ENCODE data around the gene PLEKHG4B. TPM values are rescaled to one million over a fixed set of nuclear protein-coding genes. Genes with fewer than 3 reads are reported as not detected.

PLEKHG4B gene
- total RNA-seq, 1 donor from 2014 or later = 22.0 TPM

DNA sequence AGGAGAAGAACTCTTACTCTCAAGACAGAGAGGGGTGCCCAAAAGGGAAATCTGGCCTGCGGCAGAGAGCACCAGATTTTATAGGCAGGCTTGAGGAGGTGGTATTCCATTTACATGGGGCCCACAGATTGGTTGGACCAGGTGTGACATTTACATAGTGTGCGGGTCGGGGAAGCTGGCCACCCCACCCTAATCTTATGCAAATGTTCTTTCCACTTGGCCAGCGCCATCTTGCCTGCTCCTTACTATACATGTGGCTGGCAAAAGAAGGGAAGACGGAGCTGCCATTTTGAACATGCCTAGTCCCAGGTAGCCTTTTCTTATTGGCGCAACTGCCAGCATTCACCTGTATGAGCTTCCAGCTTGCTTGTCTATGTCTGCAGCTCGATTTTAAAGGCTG is 34.8 kb downstream of the PLEKHG4B start:
- Mint-ChIP-seq H3K4me3 (no peak overlapping the region), H3K27ac (ENCODE audit: unreplicated experiment) (no peak overlapping the region), H3K9me3 (peaks cover 15% of the 10 kb centered on the region), H3K27me3 (ENCODE audit: low read depth) (no peaks in the 10 kb centered on the region), H3K36me3 (ENCODE audit: low read depth) (peaks cover 60% of the 10 kb centered on the region), H3K4me1 (peaks cover 15% of the 10 kb centered on the region)
- TF ChIP-seq, protein P1, sequence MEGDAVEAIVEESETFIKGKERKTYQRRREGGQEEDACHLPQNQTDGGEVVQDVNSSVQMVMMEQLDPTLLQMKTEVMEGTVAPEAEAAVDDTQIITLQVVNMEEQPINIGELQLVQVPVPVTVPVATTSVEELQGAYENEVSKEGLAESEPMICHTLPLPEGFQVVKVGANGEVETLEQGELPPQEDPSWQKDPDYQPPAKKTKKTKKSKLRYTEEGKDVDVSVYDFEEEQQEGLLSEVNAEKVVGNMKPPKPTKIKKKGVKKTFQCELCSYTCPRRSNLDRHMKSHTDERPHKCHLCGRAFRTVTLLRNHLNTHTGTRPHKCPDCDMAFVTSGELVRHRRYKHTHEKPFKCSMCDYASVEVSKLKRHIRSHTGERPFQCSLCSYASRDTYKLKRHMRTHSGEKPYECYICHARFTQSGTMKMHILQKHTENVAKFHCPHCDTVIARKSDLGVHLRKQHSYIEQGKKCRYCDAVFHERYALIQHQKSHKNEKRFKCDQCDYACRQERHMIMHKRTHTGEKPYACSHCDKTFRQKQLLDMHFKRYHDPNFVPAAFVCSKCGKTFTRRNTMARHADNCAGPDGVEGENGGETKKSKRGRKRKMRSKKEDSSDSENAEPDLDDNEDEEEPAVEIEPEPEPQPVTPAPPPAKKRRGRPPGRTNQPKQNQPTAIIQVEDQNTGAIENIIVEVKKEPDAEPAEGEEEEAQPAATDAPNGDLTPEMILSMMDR (conservative IDR thresholded peaks at IDR 0.05) = no peak
- DNase-seq (ENCODE audit: low read depth, low spot score) = no peak

DNA sequence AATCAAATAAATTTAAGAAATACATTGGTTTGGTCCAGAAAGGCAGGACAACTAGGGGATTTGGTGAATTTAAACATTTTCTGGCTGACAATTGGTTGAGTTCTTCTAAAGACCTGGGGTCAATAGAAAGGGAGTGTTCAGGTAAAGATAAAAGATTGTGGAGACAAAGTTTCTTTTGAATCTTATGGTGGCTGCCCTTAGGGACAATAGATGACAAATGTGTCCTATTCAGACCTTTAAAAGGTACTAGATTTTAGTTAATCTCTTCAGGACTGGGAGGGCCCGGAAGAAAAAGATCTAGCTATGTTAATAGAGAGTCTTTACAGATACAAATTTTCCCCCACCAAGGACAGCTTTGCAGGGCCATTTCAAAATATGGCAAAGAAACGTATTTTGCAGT is 35.9 kb downstream of the PLEKHG4B start:
- Mint-ChIP-seq H3K27ac (ENCODE audit: unreplicated experiment) (no peak overlapping the region), H3K9me3 (peaks cover 13% of the 10 kb centered on the region), H3K36me3 (ENCODE audit: low read depth) (peaks cover 61% of the 10 kb centered on the region), H3K27me3 (ENCODE audit: low read depth) (no peaks in the 10 kb centered on the region), H3K4me3 (no peak overlapping the region), H3K4me1 (peaks cover 15% of the 10 kb centered on the region)
- TF ChIP-seq, protein P1 (conservative IDR thresholded peaks at IDR 0.05) = no peak
- DNase-seq (ENCODE audit: low read depth, low spot score) = no peak

DNA sequence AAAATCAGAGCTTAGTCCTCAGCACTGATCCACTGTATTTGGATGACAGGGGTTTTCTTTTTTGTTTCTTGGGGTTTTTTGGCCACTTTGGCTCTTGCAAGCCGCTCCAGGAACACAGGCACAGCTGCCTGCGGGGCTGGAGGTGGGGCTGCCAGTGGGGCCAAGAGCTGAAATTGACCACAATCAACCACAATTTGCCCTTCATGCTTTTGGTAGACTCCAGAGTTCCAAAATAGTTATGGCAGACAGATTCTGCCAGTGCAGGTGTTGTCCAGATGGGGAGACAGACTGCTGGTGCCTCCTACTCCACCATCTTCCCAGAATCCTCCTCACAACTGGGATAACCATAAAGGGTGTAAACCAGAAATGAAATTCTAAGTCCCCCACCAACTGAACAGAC is 36.5 kb downstream of the PLEKHG4B start:
- Mint-ChIP-seq H3K27me3 (ENCODE audit: low read depth) (no peaks in the 10 kb centered on the region), H3K4me3 (no peak overlapping the region), H3K27ac (ENCODE audit: unreplicated experiment) (no peak overlapping the region), H3K4me1 (peaks cover 15% of the 10 kb centered on the region), H3K9me3 (peaks cover 13% of the 10 kb centered on the region), H3K36me3 (ENCODE audit: low read depth) (peaks cover 61% of the 10 kb centered on the region)
- TF ChIP-seq, protein P1 (conservative IDR thresholded peaks at IDR 0.05) = no peak
- DNase-seq (ENCODE audit: low read depth, low spot score) = no peak

DNA sequence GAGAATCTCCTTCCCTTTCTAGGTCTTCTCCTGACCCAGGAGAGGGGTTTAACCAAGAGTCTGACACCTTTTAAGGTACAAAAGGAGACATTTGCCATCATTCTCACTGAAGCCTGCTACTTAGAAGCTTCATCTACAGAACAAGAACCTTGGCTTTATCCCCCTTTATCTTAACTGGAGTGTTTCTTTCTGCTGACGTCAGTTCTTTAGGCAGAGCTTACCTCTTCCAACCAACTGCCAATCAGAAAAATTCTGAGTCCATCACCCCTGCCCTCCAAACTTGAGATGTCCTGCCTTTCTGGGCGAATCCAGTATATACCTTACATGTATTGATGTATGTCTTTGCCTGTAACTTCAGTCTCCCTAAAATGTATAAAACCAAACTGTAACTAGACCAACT is 37.2 kb downstream of the PLEKHG4B start:
- Mint-ChIP-seq H3K27me3 (ENCODE audit: low read depth) (no peaks in the 10 kb centered on the region), H3K4me3 (no peak overlapping the region), H3K9me3 (peaks cover 9% of the 10 kb centered on the region), H3K4me1 (peaks cover 15% of the 10 kb centered on the region), H3K27ac (ENCODE audit: unreplicated experiment) (no peak overlapping the region), H3K36me3 (ENCODE audit: low read depth) (peaks cover 54% of the 10 kb centered on the region)
- DNase-seq (ENCODE audit: low read depth, low spot score) = no peak
- TF ChIP-seq, protein P1 (conservative IDR thresholded peaks at IDR 0.05) = no peak

- peaks cover 15% of the 10 kb centered on the region for H3K4me1 Mint-ChIP-seq
- no peak overlapping the region for H3K27ac Mint-ChIP-seq (ENCODE audit: unreplicated experiment)
- peaks cover 9% of the 10 kb centered on the region for H3K9me3 Mint-ChIP-seq
- no peak overlapping the region for H3K4me3 Mint-ChIP-seq
- H3K27me3 Mint-ChIP-seq (ENCODE audit: low read depth) = no peaks in the 10 kb centered on the region
- H3K36me3 Mint-ChIP-seq (ENCODE audit: low read depth) = peaks cover 48% of the 10 kb centered on the region
- TF ChIP-seq, protein P1 (conservative IDR thresholded peaks at IDR 0.05) = no peak
- DNase-seq (ENCODE audit: low read depth, low spot score) = no peak
These were observed 37.9 kb downstream of the PLEKHG4B start for GRCh38 chr5:129820-130219.

All from neural crest cell (in vitro differentiated cells).